Astrocyte of the spinal cord (primary cell): ENCODE data around the gene LRRC4C.
A peak's percentile ranks its signal among the peaks of the same experiment; 100 is the strongest.

Experiments used
- DNase-seq: peaks from one replicate; pipeline ENCODE4 v3.0.0; 2011; ENCODE audit warnings: low read depth, low spot score
- H3K4me3 ChIP-seq: 2 replicates; pipeline ENCODE4 v1.5.1; 2011; ENCODE audit warnings: low read depth, mild to moderate bottlenecking, low read length, moderate library complexity
- in situ Hi-C: cut with HindIII; loops from 2 replicates; pipeline ENCODE4 v1.10.0; 2017; ENCODE audit warnings: low sequenced_read_pairs
- TF ChIP-seq, protein P1 (sequence below): IDR thresholded peaks from 2 replicates; pipeline ENCODE4 v1.5.1; 2012; ENCODE audit warnings: low read depth, mild to moderate bottlenecking, low read length, inconsistent platforms

The LRRC4C gene

DNA sequence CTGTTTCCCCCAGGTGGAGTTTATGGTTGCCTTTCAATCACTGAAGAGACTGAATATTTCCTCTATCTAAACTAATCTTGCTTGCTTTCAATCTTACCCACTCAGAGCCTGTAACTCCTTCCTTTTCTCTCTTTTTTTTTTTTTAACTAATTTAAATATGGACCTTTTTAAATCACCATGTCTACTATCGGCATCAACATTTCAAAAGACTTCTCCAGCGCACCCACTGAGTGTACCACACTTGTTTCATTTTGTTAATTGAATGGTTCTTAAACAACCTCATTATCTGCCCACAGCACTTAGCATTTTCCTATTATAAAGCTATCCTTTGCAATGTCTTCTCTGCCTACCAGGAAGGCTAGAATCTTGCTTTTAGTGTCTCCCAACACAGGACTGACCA lies 1212.5 kb downstream of the LRRC4C start:
- TF ChIP-seq, protein P1, sequence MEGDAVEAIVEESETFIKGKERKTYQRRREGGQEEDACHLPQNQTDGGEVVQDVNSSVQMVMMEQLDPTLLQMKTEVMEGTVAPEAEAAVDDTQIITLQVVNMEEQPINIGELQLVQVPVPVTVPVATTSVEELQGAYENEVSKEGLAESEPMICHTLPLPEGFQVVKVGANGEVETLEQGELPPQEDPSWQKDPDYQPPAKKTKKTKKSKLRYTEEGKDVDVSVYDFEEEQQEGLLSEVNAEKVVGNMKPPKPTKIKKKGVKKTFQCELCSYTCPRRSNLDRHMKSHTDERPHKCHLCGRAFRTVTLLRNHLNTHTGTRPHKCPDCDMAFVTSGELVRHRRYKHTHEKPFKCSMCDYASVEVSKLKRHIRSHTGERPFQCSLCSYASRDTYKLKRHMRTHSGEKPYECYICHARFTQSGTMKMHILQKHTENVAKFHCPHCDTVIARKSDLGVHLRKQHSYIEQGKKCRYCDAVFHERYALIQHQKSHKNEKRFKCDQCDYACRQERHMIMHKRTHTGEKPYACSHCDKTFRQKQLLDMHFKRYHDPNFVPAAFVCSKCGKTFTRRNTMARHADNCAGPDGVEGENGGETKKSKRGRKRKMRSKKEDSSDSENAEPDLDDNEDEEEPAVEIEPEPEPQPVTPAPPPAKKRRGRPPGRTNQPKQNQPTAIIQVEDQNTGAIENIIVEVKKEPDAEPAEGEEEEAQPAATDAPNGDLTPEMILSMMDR, result no peak
- no peak overlapping the region for H3K4me3 ChIP-seq
- in situ Hi-C loops, result no loop called here

DNA sequence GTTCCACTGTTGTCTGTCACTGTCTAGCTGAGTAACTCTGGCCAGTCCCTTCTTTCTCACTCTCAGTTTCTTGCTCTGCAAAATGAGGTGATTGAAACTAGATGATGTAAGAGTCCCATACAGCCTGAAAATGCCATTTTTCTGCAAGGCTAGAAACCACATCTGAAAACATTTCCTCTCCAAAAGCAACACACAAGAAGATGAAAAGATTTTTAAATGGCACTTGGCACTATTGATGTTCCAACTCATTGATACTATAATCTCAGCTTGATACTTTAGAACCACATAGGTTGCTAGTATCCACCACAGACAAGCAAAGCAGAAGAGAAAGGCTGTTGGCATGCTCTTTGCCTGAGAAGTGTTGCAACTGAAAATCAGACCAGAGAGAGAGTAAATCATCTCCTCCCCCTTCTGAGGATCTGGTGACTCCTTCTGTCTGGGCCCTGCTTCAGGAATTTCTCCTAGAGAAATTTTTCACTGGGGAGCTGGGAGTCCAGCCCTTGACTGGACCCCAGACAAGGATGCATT lies 1217.9 kb downstream of the LRRC4C start:
- in situ Hi-C loops, result no loop called here
- TF ChIP-seq, protein P1, result no peak
- peak; percentile 70 for DNase-seq
- H3K4me3 ChIP-seq, result no peak overlapping the region

More for the DNA sequence above, 1212.5 kb downstream of the LRRC4C start:
- DNase-seq, result no peak

DNA sequence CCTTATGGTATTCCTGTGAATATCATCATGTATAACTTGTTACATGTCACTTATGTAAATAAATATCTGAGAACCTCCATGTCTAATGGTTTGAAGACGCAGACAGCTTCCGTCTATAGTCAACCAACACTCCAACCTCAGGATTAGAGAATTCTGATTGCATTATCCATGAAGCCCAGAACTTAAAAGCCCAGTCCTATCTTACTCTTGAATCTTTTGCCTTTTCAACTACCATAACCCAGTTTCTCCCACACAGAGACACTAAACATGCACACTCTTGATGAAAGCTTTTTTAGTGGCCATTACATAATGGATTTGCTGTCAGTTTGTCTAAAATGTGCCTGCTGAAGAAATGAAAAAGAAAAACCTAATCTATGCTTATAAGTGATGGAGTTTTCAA lies 1219.2 kb downstream of the LRRC4C start:
- TF ChIP-seq, protein P1, result no peak
- no peak for DNase-seq
- H3K4me3 ChIP-seq, result no peak overlapping the region
- in situ Hi-C loops, result no loop called here

DNA sequence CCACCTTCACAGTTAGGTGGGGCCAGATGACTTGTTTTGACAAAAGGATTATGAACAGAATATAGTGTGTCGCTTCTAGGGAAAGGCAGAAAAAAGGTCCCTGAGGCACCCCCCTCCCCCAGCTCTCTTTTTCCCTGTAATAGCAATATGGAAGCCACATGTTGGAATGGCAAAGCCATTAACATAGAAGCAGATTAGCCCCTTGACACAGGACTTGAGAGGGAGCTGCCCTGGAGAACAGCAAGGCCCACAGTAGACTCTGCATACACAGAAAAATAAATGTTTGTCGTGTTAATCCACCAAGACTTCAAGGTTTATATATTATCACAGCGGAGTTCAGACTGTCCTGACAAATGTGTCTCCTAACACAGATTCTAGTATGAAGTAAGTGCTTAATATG lies 1222.9 kb downstream of the LRRC4C start:
- in situ Hi-C loops, result no loop called here

DNA sequence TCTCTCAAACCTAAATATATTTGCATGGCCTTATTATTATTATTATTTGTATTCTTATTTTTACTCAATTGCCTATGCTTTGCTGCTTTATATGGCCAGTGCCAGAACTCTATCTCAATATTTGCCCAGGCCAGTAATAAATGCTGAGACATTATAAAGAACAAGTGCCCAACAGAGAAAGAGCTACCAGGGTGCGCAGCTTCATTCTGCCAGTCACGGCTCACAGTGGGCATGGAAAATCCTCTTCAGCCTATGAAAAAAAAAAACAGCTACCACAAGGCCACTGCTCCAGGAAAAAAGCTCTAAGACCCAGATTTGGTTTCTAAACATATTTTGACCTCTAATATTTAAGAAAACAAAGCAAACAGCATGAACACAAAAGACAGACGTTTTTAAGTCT lies 1223.6 kb downstream of the LRRC4C start:
- in situ Hi-C loops, result no loop called here

More for the DNA sequence above, 1222.9 kb downstream of the LRRC4C start:
- TF ChIP-seq, protein P1, result no peak
- H3K4me3 ChIP-seq, result no peak overlapping the region
- DNase-seq, result no peak

DNA sequence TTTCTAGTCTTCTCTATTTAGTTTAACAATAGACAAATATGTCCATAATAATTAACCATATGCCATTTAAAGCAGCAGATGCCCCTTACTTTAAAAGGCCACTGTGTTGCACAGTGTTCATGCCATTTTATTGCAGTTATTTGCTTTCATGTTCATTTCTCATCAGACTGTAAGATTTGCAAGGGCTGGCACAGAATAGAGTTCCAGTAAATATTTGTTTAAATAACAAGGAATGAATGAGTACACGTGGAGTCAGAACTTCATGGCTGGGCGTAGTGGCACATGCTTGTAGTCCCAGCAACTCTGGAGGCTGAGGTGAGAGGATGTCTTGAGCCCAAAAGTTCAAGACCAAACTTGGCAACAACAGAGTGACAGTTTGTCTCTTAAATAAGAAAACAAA lies 1228.6 kb downstream of the LRRC4C start:
- no peak overlapping the region for H3K4me3 ChIP-seq
- DNase-seq, result no peak
- TF ChIP-seq, protein P1, result no peak
- in situ Hi-C loops, result no loop called here

More for the DNA sequence above, 1223.6 kb downstream of the LRRC4C start:
- DNase-seq, result no peak
- no peak overlapping the region for H3K4me3 ChIP-seq
- TF ChIP-seq, protein P1, result no peak
